NCI-H2196 treated with DMSO at 0.1 percent for 48 hours (cell line): ENCODE results near the gene F11R.
A peak's percentile ranks its signal among the peaks of the same experiment; 100 is the strongest.
"Not testable (repeated sequence)": the region's sequence is repeated elsewhere in the genome, so short reads cannot be mapped to it uniquely, and the experiment has no call there.

Source experiments
- DNase-seq: peaks from one replicate; lab custom pipeline; 2025; ENCODE audit not compliant: unreplicated experiment; lab: John Stamatoyannopoulos, UW

Gene F11R

GRCh38 chr1:160978510-160978927, 42.4 kb downstream of the F11R start:
- DNase-seq = peak; percentile 63

- DNase-seq = no peak
These were observed 45.9 kb downstream of the F11R start for GRCh38 chr1:160975026-160975425.

GRCh38 chr1:160973491-160973890, 47.5 kb downstream of the F11R start:
- DNase-seq = no peak

GRCh38 chr1:160972939-160973338, 48.0 kb downstream of the F11R start:
- no peak for DNase-seq

GRCh38 chr1:160971618-160972056, 49.3 kb downstream of the F11R start:
- no peak for DNase-seq

- DNase-seq = no peak
These were observed 57.4 kb downstream of the F11R start for GRCh38 chr1:160963521-160963920.

- DNase-seq = no peak
These were observed 59.5 kb downstream of the F11R start for GRCh38 chr1:160961419-160961818.

GRCh38 chr1:160956966-160957365, 64.0 kb downstream of the F11R start:
- no peak for DNase-seq

GRCh38 chr1:160954158-160955104, 66.5 kb downstream of the F11R start, which contains the start of gene ITLN2:
TSS of gene ITLN2 (minus strand) at chr1:160954809. CDS start at chr1:160954741, 68 bp downstream.
- DNase-seq = no peak

- DNase-seq = no peak
These were observed 67.9 kb downstream of the F11R start for GRCh38 chr1:160953030-160953429.

- no peak for DNase-seq
These were observed 68.8 kb downstream of the F11R start for GRCh38 chr1:160952129-160952510.

GRCh38 chr1:160951443-160952128, 69.4 kb downstream of the F11R start:
- DNase-seq = peak; percentile 15

- DNase-seq = no peak
These were observed 70.3 kb downstream of the F11R start for GRCh38 chr1:160950657-160951056.

- DNase-seq = no peak
These were observed 71.1 kb downstream of the F11R start for GRCh38 chr1:160949881-160950280.

GRCh38 chr1:160949216-160949880, 71.6 kb downstream of the F11R start:
- DNase-seq = not testable (repeated sequence)

- not testable (repeated sequence) for DNase-seq
These were observed 73.7 kb downstream of the F11R start for GRCh38 chr1:160947174-160947759.

GRCh38 chr1:160945881-160946280, 75.1 kb downstream of the F11R start:
- not testable (repeated sequence) for DNase-seq
